Right cardiac atrium (tissue), 5 donors: ENCODE measurements around the gene CCDC28B. TPM values are rescaled to one million over a fixed set of nuclear protein-coding genes. Genes with fewer than 3 reads are reported as not detected.

ENCODE experiments used
- ATAC-seq, 2 donors: fragments of 200-7000 bp; cut with Tn5 transposase; one replicate each; pipeline versions ENCODE4 v1.8.0 to v1.9.1; 2020; ENCODE audit warnings: moderate library complexity in 2 of 2, mild to moderate bottlenecking in 1 of 2
- DNase-seq, 3 donors: peaks; one replicate each; pipeline ENCODE4 v3.0.0-alpha.2; 2020
- H3K27ac ChIP-seq: one replicate; pipeline ENCODE4 v1.5.1; 2013; ENCODE audit warnings: mild to moderate bottlenecking, low read length, control low read depth, moderate library complexity
- H3K27me3 ChIP-seq: one replicate; pipeline ENCODE4 v1.6.1; 2013; ENCODE audit not compliant: control insufficient read depth, insufficient read depth
- H3K4me1 ChIP-seq: one replicate; pipeline ENCODE4 v1.6.1; 2013; ENCODE audit warnings: low read length; ENCODE audit not compliant: control insufficient read depth, insufficient read depth
- H3K4me3 ChIP-seq: one replicate; pipeline ENCODE4 v1.5.1; 2013; ENCODE audit warnings: low read length, control low read depth
- H3K9me3 ChIP-seq: one replicate; pipeline ENCODE4 v1.6.1; 2013; ENCODE audit warnings: low read length; ENCODE audit not compliant: control insufficient read depth
- WGBS: extraction: QIAGEN DNeasy Blood & Tissue Kit; methylation state at CpG from one replicate; pipeline ENCODE4 v1.1.7; 2013; 5-methylcytosine and 5-hydroxymethylcytosine counted together
- intact Hi-C, 4 donors: fragments of 100-400 bp; cut with DNase I; formaldehyde crosslinking; loops; one replicate each; pipeline versions ENCODE4 v1.11.0 to v1.14.0; 2022 to 2023
- polyA plus RNA-seq: library from polyadenylated mRNA; stranded (reverse); fragments of 200-250 nt; gene quantifications from one replicate; pipeline ENCODE4 v1.2.3, GENCODE V29; 2013
- total RNA-seq, 4 donors: library from RNA; stranded (reverse); fragmentation: NEBNext Ultra II Directional; extraction: Animal tissue kit (Norgen Biotek cat#: 25700); gene quantifications; one replicate each; pipeline ENCODE4 v1.2.1, GENCODE V29; 2021
- donor health status: healthy with polysubstance abuse.
- donor health status: DM: no; HTN: yes; CAD: no.
- donor health status: DM: no; HTN: no; CAD: no.
- donor health status: DM: no; HTN: yes; CAD: no; lungs with severe emphysema.
- donor health status: DM: yes; HTN: yes; CAD: no.

The CCDC28B gene
- total and polyA plus RNA-seq, 5 donors: 8.0 to 26.9 (median 16.3) TPM

- Histone ChIP-seq H3K4me3 (no peak overlapping the region), H3K4me1 (peaks cover 9% of the 10 kb centered on the region), H3K27me3 (no peaks in the 10 kb centered on the region), H3K9me3 (no peaks in the 10 kb centered on the region), H3K27ac (no peak overlapping the region)
- intact Hi-C loops: no loop called here
- DNase-seq (no peak), ATAC-seq (no peak)
- WGBS: 81% methylated on average over 3 of the region's 3 CpGs
Measured at GRCh38 chr1:32195531-32195930, 4.9 kb upstream of the CCDC28B start.

- ATAC-seq (no peak), DNase-seq (no peak)
- Histone ChIP-seq H3K4me1 (peaks cover 9% of the 10 kb centered on the region), H3K9me3 (no peaks in the 10 kb centered on the region), H3K27me3 (no peaks in the 10 kb centered on the region), H3K27ac (no peak overlapping the region), H3K4me3 (no peak overlapping the region)
- intact Hi-C loops: no loop called here
Measured at GRCh38 chr1:32195972-32196823, 4.2 kb upstream of the CCDC28B start.

GRCh38 chr1:32197074-32197473 is 3.3 kb upstream of the CCDC28B start:
- Histone ChIP-seq H3K27me3 (no peaks in the 10 kb centered on the region), H3K9me3 (no peaks in the 10 kb centered on the region), H3K4me3 (no peak overlapping the region), H3K4me1 (peaks cover 15% of the 10 kb centered on the region), H3K27ac (no peak overlapping the region)
- WGBS: 90% methylated on average over 1 of the region's 1 CpG
- intact Hi-C loops: no loop called here
- DNase-seq (peak in 1 of 3 donors; percentile 23), ATAC-seq (no peak)

- H3K27me3 ChIP-seq: no peaks in the 10 kb centered on the region
- no peak overlapping the region for H3K4me3 ChIP-seq
- 69% methylated on average over 6 of the region's 6 CpGs for WGBS
- no peaks in the 10 kb centered on the region for H3K9me3 ChIP-seq
- DNase-seq (no peak), ATAC-seq (no peak)
- no peak overlapping the region for H3K27ac ChIP-seq
- H3K4me1 ChIP-seq: peaks cover 15% of the 10 kb centered on the region
- intact Hi-C loops: no loop called here
Measured at GRCh38 chr1:32197837-32198236, 2.6 kb upstream of the CCDC28B start.

GRCh38 chr1:32198237-32199042 is 2.0 kb upstream of the CCDC28B start:
- ATAC-seq: no peak
- peaks cover 15% of the 10 kb centered on the region for H3K4me1 ChIP-seq
- H3K4me3 ChIP-seq: no peak overlapping the region
- peak in 1 of 3 donors; percentile 37 for DNase-seq
- H3K9me3 ChIP-seq: no peaks in the 10 kb centered on the region
- no peaks in the 10 kb centered on the region for H3K27me3 ChIP-seq
- no peak overlapping the region for H3K27ac ChIP-seq
- intact Hi-C loops: no loop called here
- WGBS: 78% methylated on average over 3 of the region's 3 CpGs

- H3K4me3 ChIP-seq: no peak overlapping the region
Measured at GRCh38 chr1:32199043-32199716, 1.2 kb upstream of the CCDC28B start.

GRCh38 chr1:32199717-32200072 is 700 bp upstream of the CCDC28B start:
- intact Hi-C loops: no loop called here
- Histone ChIP-seq H3K27ac (peak overlapping the region; percentile 49), H3K27me3 (no peaks in the 10 kb centered on the region), H3K4me1 (peaks cover 15% of the 10 kb centered on the region), H3K9me3 (no peaks in the 10 kb centered on the region), H3K4me3 (peak overlapping the region; percentile 41)
- 36% methylated on average over 6 of the region's 6 CpGs for WGBS
- DNase-seq (peak; percentile 67 to 88 (median 86)), ATAC-seq (peak; percentile 42 to 51)

More at GRCh38 chr1:32199043-32199716, 1.2 kb upstream of the CCDC28B start:
- Histone ChIP-seq H3K9me3 (no peaks in the 10 kb centered on the region), H3K27ac (peak overlapping the region; percentile 25), H3K4me1 (peaks cover 15% of the 10 kb centered on the region), H3K27me3 (no peaks in the 10 kb centered on the region)
- WGBS: 54% methylated on average over 4 of the region's 4 CpGs
- DNase-seq: peak in 1 of 3 donors; percentile 27
- no peak for ATAC-seq
- intact Hi-C loops: no loop called here

- ATAC-seq (peak; percentile 51 to 61), DNase-seq (peak; percentile 82 to 92 (median 90))
- no peaks in the 10 kb centered on the region for H3K9me3 ChIP-seq
- intact Hi-C loops: no loop called here
- H3K4me1 ChIP-seq: peaks cover 14% of the 10 kb centered on the region
- H3K27ac ChIP-seq: peak overlapping the region; percentile 49
- WGBS: 1% methylated on average over 26 of the region's 26 CpGs
- H3K4me3 ChIP-seq: peak overlapping the region; percentile 41
- no peaks in the 10 kb centered on the region for H3K27me3 ChIP-seq
Measured at GRCh38 chr1:32201011-32201855, 838 bp downstream of the CCDC28B start.

- H3K4me3 ChIP-seq: peak overlapping the region; percentile 59
- WGBS: 28% methylated on average over 26 of the region's 26 CpGs
- ATAC-seq (no peak), DNase-seq (peak in 1 of 3 donors; percentile 51)
- no peak overlapping the region for H3K27ac ChIP-seq
- peaks cover 13% of the 10 kb centered on the region for H3K4me1 ChIP-seq
- H3K9me3 ChIP-seq: no peaks in the 10 kb centered on the region
- no peaks in the 10 kb centered on the region for H3K27me3 ChIP-seq
- intact Hi-C loops: no loop called here
Measured at GRCh38 chr1:32204943-32205361, 4.6 kb downstream of the CCDC28B start.
